Measurements from ENCODE around the gene MYO5A.

DNA sequence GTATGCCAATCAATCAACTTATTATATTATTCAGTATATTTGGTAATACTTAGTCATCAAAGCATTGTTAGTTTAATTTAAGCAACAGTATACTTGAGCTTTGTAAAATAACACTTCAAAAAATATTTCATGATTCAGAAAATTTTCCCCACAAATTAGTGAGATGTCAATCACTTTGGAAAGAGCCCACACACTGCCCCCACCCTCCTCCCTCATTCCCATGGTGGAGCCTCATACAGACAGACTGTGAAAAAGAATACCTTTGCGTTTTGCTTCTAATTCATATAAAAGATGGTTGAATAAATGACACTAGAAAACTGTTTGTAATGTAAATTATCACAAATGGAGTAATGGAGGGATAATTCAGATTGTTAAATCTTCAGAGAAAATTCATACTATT, 189.8 kb downstream of the MYO5A start:
- no peak for TF ChIP-seq POLR2A (IDR thresholded peaks at IDR 0.05)
- TF ChIP-seq, protein P1, sequence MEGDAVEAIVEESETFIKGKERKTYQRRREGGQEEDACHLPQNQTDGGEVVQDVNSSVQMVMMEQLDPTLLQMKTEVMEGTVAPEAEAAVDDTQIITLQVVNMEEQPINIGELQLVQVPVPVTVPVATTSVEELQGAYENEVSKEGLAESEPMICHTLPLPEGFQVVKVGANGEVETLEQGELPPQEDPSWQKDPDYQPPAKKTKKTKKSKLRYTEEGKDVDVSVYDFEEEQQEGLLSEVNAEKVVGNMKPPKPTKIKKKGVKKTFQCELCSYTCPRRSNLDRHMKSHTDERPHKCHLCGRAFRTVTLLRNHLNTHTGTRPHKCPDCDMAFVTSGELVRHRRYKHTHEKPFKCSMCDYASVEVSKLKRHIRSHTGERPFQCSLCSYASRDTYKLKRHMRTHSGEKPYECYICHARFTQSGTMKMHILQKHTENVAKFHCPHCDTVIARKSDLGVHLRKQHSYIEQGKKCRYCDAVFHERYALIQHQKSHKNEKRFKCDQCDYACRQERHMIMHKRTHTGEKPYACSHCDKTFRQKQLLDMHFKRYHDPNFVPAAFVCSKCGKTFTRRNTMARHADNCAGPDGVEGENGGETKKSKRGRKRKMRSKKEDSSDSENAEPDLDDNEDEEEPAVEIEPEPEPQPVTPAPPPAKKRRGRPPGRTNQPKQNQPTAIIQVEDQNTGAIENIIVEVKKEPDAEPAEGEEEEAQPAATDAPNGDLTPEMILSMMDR (IDR thresholded peaks at IDR 0.05): no peak
